HCT116 (cell line): ENCODE measurements around the gene PCARE.

Experiments used
- EZH2 ChIP-seq: fragments of 200-600 bp; sonication (generic); IDR thresholded peaks from 2 replicates; pipeline ENCODE4 v1.6.1; 2017; ENCODE audit warnings: antibody characterized with exemption, mixed run types
- EZH2phosphoT487 ChIP-seq: fragments of 200-600 bp; IDR thresholded peaks from 2 replicates; pipeline ENCODE4 v1.6.1; 2018; ENCODE audit warnings: antibody characterized with exemption, borderline replicate concordance
- POLR2A ChIP-seq: IDR thresholded peaks from 2 replicates; pipeline ENCODE4 v1.7.0; 2011; ENCODE audit warnings: borderline replicate concordance; ENCODE audit not compliant: insufficient read depth, insufficient read length; ENCODE audit errors: extremely low read depth
- POLR2AphosphoS5 ChIP-seq: IDR thresholded peaks from 2 replicates; pipeline ENCODE4 v1.6.1; 2011; ENCODE audit warnings: mild to moderate bottlenecking, low read depth, low read length, moderate library complexity
- RAD21 ChIP-seq: IDR thresholded peaks from 2 replicates; pipeline ENCODE4 v1.6.1; 2012; ENCODE audit warnings: low read depth, mild to moderate bottlenecking
- SIN3A ChIP-seq: IDR thresholded peaks from 2 replicates; pipeline ENCODE4 v1.6.1; 2012; ENCODE audit warnings: low read depth
- SRF ChIP-seq: IDR thresholded peaks from 2 replicates; pipeline ENCODE4 v1.6.1; 2012; ENCODE audit warnings: low read depth
- ZNF274 ChIP-seq: fragments of 200-500 bp; sonication (Bioruptor generic); IDR thresholded peaks from 2 replicates; pipeline ENCODE4 v1.6.1; 2014; ENCODE audit warnings: mild to moderate bottlenecking, low read depth, low read length, inconsistent platforms
- TF ChIP-seq, protein P1 (sequence below), 3 experiments: fragments of 200-600 bp in 1 of 3; sonication (generic) in 1 of 3; IDR thresholded peaks in 2 of 3; conservative IDR thresholded peaks in 1 of 3; 2 replicates each; pipeline ENCODE4 v1.5.1; 2012 to 2017; ENCODE audit warnings: low read depth in 2 of 3, low read length in 2 of 3, antibody characterized with exemption in 1 of 3, borderline replicate concordance in 1 of 3, control low read depth in 1 of 3, mild to moderate bottlenecking in 1 of 3, mixed read lengths in 1 of 3, mixed run types in 1 of 3, moderate library complexity in 1 of 3; ENCODE audit not compliant: insufficient read depth in 1 of 3
- TF ChIP-seq, protein P2 (sequence below): IDR thresholded peaks from 2 replicates; pipeline ENCODE4 v1.6.1; 2012

DNA sequence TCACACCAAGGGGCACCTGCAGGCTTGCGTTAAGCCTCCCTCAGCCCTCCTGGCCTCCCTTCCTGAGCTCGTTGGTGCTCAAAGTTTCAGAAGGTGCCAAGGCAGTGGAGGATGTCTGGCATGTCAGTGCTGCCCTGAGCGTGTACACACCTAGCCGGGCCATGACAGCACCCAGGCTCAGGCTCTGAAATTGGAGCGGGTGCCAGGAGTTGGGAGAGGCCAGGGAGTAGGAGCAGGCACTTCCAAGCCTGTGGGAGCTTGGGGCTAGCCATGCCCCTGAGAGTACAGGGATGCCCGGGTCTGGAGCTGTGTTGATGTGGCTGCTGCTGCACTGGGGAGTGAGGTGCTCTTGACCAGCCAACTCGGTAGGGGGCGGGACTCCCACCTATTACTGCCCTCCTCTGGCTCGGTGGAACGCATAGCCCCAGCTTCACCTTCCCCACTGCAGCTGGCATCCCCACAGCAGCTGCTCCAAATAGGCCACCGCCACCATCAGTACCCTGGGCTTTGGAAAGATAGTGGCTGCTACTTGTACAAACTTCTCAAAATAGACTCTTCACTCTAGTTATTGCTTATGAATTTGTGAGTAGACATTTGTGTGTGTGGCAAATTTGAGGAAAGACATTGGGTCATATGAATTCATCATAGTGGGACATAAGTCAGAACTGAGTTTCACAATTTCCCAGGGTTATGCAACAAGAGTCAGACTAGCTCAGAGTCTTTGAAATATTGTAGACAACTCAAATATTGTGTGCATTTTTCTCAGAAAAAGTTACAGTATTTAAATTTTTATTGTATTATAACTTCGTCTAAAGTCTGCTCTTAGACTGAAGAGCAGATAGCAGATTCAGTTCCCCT lies 6.8 kb upstream of the PCARE start:
- TF ChIP-seq SRF (no peak), EZH2 (no peak), SIN3A (no peak), RAD21 (no peak), POLR2AphosphoS5 (no peak), EZH2phosphoT487 (no peak), POLR2A (no peak), ZNF274 (no peak)
- TF ChIP-seq, protein P1, sequence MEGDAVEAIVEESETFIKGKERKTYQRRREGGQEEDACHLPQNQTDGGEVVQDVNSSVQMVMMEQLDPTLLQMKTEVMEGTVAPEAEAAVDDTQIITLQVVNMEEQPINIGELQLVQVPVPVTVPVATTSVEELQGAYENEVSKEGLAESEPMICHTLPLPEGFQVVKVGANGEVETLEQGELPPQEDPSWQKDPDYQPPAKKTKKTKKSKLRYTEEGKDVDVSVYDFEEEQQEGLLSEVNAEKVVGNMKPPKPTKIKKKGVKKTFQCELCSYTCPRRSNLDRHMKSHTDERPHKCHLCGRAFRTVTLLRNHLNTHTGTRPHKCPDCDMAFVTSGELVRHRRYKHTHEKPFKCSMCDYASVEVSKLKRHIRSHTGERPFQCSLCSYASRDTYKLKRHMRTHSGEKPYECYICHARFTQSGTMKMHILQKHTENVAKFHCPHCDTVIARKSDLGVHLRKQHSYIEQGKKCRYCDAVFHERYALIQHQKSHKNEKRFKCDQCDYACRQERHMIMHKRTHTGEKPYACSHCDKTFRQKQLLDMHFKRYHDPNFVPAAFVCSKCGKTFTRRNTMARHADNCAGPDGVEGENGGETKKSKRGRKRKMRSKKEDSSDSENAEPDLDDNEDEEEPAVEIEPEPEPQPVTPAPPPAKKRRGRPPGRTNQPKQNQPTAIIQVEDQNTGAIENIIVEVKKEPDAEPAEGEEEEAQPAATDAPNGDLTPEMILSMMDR (IDR thresholded peaks at IDR 0.05 in 2 of 3, conservative IDR thresholded peaks at IDR 0.05 in 1 of 3; ENCODE audit: borderline replicate concordance in 1 of 3, insufficient read depth in 1 of 3, low read depth in 2 of 3, low read length in 2 of 3), result no peak
- TF ChIP-seq, protein P2, sequence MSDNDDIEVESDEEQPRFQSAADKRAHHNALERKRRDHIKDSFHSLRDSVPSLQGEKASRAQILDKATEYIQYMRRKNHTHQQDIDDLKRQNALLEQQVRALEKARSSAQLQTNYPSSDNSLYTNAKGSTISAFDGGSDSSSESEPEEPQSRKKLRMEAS, result no peak
